GM19238 (cell line): Measurements from ENCODE around the gene SLFN12L.
"Not testable (repeated sequence)": the region's sequence is repeated elsewhere in the genome, so short reads cannot be mapped to it uniquely, and the experiment has no call there.

Source experiments
- DNase-seq: peaks from one replicate; pipeline ENCODE4 v3.0.0; 2011; ENCODE audit warnings: low spot score; ENCODE audit not compliant: insufficient read length

Gene SLFN12L

DNA sequence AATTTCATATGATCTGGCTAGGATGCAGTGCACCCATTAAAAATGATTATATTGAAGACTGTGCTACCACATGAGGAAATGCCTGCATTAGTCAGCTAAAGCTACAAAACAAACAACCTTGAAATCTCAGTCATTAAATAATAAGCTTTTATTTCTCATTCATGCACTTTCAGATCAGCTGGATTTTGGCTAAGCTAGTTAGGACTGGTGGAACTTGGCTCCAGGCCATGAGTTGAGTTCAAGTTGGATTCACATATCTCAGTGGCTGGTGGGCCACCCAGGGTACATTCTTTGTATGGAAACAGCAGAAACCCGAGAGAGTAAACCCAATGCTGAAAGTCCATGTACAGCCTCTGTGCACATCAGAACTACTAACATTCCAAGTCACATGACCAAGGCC, 6.4 kb upstream of the SLFN12L start:
- no peak for DNase-seq

DNA sequence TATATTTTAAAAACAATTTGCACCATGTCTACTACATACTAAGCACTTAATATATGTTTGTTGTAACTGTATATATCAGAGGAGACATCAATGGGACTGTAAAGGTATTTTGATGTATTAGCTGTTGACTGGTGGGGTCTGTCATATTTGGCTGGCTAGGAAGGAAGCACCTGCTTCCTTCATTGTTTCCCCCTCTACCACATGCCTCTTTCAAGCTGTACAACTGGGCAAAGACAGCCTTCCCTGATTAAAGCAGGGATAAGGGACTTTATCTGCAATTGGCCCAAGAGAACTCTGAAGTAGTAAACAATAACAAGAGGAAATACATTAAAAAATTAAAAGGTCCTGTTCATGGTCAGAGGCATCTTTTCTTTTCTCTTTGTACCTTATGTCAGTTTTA, 5.5 kb upstream of the SLFN12L start:
- no peak for DNase-seq

DNA sequence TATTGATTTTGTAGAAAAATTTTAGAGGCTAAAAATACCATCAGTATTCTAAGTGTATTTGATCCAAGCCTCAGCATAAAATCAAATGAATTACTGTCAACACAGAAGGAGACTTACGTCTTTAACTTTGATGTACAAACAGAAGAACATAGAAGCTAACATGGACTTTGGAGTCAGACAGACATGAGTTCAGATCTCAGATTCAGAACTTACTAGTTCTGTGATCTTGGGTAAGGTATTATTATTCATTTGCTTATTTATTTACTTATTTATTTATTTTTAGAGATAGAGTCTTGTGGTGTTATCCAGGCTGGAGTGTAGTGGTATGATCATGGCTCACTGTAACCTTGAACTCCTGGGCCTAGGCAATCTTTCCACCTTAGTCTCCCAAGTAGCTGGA, 4.0 kb upstream of the SLFN12L start:
- no peak for DNase-seq

DNA sequence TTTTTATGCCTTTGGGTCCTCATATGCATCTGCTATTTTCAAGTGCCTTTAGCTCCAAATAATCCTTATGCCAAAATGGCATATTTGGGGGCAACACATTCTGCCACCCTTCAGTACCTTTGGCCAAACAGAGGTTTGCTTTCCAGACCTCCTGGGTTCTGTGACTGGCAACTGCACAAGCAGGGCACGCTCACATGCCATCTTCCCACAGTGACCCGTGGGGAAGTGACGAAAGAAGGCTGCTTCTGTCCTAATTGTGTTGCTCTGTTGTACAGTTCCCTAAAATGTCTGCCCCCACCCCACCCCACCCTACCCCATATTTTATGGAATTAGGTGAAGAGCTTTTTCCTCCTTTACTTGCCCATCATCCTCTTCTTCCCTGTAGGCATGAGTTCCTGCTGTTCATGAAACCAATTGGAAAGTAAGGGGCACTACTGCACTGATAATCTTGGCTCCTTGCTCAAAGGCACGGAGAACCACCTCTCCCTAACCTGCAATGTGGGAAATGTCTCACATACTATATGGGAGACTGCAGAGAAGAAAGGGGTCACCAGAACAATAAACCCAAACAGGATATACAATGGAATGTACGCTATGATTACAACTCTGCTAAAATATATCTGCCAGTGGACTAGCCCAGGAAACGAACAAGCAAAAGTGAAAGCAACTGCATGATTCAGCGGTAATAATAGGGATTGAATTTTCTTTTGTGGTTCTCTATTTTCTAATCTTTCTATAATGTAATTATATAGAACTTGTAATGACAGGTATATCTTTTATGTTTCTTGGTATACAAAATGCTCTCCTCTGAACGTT, 3.3 kb upstream of the SLFN12L start:
- no peak for DNase-seq

DNA sequence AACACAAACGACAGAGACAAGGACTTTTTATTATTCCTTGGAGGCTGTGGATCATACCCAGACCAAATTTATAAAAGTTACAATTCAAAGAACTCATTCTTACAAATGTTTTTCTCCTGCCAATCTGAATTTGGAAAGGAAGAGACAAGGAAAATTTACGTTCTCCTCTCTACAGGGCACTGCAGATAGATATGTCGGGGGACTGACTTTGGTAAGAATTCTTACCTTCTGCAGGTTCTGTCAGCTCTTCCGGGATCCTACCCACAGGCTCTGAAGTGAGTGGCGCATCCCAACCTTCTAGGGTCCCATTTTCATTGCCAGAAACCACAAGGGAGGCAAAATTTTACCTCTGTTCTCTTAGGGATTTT, 2.2 kb upstream of the SLFN12L start:
- DNase-seq, result no peak

DNA sequence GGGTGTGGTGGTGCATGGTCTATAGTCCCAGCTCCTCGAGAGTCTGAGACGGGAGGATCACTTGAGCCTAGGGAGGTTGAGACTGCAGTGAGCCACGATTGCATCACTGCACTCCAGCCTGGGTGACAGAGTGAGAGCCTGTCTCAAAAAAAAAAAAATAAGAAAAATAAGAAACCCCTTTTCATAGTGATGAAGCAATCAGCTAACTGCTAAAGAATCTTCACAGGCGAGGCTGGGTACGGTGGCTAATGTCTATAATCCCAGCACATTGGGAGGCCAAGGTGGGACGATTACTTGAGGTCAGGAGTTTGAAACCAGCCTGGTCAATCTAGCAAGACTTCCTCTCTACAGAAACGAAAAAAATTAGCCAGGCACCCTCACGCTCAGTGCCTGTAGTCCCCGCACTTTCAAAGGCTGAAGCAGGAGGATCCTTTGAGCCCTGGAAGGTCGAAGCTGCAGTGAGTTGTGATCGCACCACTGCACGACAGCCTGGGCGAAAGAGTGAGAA, 760 bp downstream of the SLFN12L start:
- no peak for DNase-seq

DNA sequence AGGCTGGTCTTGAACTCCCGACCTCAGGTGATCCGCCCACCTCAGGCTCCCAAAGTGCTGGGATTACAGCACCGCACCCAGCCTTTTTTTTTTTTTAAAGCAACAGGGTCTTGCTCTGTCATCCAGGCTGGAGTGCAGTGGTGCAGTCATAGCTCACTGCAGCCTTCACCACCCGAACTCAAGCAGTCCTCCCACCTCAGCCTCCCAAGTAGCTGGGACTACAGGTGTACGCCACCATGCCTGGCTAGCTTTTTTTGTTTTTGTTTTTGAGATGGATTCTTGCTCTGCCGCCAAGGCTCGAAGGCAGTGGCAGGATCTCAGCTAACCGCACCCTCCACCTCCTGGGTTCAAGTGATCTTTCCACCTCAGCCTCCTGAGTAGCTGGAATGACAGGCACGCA, 2.1 kb downstream of the SLFN12L start:
- DNase-seq, result not testable (repeated sequence)

DNA sequence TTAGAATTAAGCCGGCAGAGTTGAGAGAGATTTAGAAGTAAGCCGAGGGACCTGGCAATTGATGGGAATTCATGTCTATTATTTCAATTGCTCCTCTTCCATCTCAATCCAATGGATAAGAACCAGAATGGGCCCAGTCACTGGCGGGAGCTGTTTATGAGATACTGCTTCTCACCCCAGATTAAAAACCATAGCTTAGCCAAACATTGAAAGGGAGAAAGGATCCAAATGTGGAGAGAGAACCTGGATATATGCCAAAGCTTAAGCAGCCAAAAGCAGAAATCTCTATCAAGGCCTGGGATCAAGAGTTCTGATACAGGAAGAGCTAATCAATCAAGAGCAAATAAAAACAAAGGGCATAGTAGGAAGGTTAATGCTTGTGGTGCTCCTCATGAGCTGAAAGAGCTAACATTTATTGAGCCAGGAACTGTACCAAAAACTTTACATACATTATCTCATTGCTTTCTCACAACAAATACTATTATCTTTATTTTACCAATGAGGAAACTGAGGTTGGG, 2.8 kb downstream of the SLFN12L start:
- DNase-seq, result no peak

DNA sequence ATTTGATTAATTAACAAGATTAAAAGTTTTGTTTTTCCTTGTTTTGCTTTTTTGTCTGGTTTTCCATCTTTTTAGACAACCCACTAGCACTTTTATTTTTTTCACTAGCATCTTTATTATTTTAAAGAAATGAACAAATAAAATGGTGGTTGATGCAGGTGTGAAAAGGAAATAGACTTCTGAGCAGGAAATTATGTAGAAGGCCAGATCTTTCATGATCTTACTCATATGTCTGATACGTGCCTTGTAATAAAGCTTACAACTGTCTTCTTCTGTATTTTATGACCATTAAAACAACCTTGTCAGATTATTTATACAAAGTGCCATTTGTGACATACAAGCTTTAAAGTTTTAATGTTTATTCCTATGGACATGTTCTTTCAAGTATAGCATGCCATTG, 6.3 kb downstream of the SLFN12L start:
- DNase-seq, result no peak

DNA sequence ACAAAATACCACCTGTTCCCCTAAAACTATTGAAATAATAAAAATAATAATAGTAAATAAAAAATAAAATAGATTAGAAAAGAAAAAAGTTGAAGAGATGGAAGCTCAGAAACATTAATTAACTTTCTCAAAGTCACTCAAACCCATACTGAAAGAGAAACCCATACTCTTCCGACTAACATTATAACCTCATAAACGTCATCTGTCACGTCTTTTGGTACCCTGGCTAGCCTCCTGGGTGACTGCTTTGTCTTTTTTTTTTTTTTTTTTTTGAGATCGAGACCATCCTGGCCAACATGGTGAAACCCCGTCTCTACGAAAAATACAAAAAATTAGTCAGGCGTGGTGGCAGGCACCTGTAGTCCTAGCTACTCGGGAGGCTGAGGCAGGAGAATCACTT, 7.6 kb downstream of the SLFN12L start:
- no peak for DNase-seq

DNA sequence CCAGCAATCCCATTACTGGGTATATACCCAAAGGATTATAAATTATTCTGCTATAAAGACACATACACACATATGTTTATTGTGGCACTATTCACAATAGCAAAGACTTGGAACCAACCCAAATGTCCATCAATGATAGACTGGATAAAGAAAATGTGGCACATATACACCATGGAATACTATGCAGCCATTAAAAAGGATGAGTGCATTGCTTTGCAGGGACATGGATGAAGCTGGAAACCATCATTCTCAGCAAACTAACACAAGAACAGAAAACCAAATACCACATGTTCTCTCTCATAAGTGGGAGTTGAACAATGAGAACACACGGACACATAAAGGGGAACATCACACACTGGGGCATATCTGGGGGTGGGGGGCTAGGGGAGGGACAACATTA, 8.2 kb downstream of the SLFN12L start:
- DNase-seq, result not testable (repeated sequence)

DNA sequence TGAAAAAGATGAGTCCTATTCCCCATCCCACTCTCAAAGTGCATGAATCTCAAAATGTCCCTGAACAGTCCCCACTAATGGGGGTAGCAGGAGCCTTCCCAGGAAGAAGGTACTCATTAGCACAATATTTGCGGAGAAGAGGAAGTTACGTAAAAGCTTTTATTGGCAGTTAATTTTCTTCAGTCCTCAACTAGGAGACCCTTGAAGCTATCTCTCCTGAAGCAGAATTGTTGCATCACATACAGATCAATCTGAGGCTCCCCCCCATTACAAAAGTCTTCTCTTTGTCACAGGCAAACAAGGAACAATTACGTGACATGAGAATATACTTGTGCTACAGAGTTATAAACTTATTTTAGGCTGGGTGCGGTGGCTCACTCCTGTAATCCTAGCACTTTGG, 14.2 kb downstream of the SLFN12L start:
- DNase-seq, result no peak

DNA sequence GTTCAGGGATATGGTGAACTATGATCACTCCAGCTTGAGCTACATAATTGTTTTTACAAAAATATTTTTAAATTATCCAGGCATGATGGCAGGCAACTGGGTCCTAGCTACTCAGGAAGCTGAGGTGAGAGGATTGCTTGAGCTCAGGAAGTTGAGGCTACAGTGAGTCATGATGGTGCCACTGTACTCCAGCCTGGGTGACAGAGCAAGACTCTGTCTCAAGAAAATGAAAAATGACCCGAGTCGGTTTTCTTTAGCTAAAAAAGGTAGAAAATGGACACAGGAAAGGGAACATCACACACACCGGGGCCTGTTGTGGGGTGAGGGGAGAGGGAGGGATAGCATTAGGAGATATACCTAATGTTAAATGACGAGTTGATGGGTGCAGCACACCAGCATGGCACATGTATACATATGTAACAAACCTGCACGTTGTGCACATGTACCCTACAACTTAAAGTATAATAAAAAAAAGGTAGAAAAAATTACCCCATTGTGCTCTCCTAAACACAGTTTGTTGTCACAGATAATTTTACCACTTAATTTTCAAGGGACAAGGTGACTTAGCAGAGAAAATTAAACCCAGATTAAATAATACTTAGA, 15.7 kb downstream of the SLFN12L start:
- DNase-seq, result not testable (repeated sequence)

DNA sequence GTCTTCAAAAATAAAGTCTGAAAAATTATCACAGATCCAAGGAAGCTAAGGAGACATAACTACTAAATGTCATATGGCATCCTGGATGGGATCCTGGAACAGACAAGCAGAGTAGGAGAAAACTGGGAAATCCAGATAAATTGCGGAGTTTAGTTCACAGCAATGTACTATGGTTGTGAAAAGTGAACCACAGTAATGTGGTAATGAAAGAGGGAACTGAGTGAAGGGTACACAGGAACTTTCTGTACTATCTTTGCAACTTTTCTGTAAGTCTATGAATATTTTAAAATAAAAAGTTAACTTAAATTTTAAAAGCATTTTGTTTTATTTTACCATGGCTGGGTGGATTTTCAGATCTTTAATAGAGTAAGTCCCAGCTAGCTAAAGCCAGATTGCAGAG, 16.3 kb downstream of the SLFN12L start:
- DNase-seq, result no peak

DNA sequence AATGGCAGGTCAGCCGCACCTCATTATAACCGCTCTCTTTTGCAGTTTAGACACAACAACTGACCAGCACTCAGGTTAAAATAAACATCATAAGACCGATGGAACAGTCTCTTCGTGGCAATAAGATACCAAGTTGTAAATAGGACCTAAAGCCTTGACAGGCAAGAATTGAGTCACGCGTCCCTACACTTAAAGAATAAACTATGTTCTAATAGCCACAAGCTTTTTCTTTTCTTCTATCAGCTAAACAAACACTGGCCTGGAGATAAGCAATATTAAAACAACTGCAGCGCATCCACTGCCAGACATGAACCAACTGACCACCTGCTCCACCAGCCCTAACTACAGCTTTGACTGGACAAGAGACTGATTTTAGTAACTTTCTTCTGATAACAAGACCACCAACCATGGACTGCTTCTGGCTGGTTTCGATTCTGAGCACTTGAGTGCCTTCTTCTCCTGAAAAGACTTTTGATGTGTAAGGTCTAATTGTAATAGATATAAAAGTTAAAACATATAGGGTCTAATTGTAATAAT, 17.5 kb downstream of the SLFN12L start:
- DNase-seq, result no peak

DNA sequence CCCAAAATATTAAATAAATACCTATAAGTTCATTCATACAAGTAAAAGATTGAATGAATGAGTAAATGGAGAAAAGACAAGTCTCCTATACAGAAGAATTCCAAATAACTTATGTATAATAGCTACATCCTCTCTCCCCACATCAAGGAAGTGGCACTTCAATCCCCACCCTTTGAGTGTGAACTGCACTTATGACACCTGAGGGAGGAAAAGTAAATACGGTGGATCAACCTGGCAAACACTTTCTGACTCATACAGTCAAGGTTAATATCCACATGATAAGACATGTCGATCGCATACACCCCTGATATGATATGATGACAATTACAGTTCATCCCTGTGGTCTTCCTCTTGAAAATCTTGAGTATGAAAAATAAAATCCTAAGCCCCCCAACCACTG, 18.0 kb downstream of the SLFN12L start:
- no peak for DNase-seq

DNA sequence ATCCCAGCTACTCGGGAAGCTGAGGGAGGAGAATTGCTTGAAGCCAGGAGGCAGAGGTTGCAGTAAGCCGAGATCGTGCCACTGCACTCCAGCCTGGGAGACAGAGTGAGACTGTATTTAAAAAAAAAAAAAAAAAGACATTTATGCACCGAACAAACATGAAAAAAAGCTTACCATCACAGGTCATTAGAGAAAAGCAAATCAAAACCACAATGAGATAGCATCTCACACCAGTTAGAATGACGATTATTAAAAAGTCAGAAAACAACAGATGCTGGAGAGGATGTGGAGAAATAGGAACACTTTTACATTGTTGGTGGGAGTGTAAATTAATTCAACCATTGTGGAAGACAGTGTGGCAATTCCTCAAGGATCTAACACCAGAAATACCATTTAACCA, 19.0 kb downstream of the SLFN12L start:
- DNase-seq, result not testable (repeated sequence)

DNA sequence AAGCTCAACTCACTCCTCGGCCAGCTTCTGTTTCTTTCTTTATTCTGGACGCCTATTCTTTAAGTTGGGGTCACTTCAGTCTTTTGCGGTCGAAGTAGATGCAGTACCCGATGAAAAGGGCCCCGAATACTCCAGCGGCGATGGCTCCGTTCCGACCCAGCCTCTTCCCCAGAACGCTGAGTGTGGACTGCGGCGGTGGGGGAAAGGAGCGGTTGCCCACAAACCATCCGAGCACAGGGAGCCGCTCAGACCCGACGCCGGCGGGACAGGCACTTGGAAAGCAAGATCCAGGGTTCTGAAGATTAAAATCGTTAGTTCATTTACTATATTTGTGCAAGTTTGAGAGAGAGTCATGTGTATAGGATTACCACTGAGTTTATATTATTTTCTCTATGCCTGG, 22.5 kb downstream of the SLFN12L start:
- DNase-seq, result no peak

DNA sequence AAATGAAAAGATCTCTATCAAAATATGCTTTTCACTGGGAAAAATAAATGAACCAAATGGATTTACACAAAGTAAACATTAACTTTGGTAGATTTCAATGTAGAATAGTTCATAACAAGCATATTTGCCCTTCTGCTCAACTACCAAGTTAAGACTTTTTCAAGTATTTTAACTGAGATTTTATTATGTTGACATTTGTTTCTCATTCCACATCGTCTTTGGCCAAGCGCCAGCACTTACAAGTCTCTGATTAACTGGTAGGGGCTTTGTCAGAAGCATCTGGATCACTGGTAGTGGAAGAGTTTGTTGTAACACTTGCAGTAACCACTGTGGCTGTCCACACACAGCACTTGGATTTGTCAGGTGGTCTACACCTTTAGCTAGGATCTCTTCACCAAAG, 22.9 kb downstream of the SLFN12L start:
- no peak for DNase-seq

DNA sequence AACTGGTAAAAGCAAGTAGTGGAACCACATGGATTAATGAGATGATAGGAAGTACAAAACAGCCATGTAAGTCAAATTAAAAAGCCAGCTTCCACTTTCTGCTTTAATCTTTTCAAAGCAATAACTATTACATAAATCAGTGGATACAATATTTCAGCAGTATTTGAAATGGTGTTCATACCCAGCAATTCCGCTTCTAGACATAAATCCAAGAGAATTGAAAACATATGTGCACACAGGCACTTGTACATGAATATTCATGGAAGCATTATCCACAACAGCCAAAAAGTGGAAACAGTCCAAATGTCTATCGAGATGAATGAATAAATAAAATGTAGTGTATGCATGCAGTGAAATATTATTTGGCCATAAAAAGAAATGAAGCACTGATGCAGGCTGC, 27.4 kb downstream of the SLFN12L start:
- no peak for DNase-seq

DNA sequence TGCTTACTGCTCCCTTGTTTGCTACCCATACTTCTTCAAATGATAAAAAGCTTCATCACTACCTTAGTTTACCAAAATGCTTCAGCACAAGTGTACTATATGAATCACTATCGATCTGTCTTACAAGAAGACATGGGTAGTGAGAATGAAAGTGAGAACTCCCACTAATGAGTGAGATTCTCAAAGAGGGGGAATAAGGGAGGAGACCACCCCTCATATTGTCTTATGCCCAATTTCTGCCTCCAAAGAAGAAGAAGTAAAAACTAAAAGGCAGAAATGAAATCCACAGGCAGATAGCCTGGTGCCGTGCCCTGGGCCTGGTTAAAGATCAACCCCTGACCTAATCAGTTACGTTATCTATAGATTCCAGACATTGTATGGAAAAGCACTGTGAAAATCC, 29.8 kb downstream of the SLFN12L start:
- not testable (repeated sequence) for DNase-seq

DNA sequence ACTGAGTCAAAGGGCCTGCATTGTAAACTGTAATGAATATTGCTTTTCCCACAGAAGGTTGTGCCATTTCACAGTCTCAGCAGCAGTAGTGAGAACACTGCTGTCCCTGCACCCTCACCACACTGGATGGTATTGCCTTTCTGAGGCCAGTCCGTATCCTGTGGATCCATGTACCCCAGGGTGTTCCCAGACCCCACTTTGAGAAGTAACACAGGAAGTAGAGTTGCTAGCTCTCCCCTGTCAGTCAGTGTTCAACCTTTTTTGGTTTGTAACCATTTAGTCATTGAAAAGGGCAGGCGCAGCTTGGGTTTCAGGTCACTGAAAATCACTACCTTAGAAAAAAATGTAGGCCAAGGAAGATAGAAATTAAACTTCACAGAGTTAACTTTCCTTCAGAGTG, 37.9 kb downstream of the SLFN12L start:
- DNase-seq, result no peak
